Measurements from ENCODE around the gene AOPEP.

DNA sequence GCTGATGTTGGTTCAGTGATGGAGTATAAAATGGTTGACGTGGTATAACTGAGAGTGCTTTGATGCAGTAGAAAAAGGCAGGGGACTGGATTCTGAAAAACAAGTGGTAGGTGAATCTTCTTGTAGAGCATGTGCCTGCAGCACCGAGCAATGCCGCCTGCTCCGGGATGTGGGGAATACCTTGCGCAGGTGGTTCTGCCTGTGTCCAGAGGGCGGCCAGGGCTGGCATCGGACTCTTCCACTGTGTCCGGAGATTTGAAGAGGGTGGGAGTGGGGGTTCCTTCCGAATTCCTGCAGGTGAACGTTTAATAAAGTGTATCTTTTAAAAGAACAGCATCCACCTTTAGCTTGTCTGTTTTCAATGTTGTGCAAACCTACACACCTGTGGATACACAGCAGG is 353.0 kb downstream of the AOPEP start:
- TF ChIP-seq, protein P1, sequence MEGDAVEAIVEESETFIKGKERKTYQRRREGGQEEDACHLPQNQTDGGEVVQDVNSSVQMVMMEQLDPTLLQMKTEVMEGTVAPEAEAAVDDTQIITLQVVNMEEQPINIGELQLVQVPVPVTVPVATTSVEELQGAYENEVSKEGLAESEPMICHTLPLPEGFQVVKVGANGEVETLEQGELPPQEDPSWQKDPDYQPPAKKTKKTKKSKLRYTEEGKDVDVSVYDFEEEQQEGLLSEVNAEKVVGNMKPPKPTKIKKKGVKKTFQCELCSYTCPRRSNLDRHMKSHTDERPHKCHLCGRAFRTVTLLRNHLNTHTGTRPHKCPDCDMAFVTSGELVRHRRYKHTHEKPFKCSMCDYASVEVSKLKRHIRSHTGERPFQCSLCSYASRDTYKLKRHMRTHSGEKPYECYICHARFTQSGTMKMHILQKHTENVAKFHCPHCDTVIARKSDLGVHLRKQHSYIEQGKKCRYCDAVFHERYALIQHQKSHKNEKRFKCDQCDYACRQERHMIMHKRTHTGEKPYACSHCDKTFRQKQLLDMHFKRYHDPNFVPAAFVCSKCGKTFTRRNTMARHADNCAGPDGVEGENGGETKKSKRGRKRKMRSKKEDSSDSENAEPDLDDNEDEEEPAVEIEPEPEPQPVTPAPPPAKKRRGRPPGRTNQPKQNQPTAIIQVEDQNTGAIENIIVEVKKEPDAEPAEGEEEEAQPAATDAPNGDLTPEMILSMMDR (IDR thresholded peaks at IDR 0.05): no peak
- TF ChIP-seq POLR2A (IDR thresholded peaks at IDR 0.05) (no peak), POLR2AphosphoS5 (IDR thresholded peaks at IDR 0.05) (no peak), EP300 (IDR thresholded peaks at IDR 0.05) (no peak)
